ENCODE data around the gene NCKAP5.
"Not testable (repeated sequence)": the region's sequence is repeated elsewhere in the genome, so short reads cannot be mapped to it uniquely, and the experiment has no call there.

Gene NCKAP5

DNA sequence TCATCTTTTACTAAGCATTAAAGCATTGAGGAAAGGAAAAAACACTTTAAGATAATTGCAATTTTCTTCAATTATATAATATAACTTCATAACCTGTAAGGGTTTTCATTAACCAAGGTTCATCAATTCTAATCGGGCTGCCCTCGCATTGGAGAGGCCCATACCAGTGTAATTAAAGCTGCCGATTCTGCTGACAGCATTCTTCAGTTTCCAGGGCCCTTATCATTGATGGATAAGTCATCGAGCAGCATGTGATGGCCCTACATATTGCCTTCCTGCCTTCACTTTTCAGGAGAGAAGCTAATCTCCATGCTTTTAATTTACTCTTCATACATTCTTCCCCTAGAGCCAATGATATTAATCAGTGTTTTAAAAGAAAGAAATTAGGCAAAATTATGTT lies 92.0 kb downstream of the NCKAP5 start:
- TF ChIP-seq POLR2AphosphoS5 (IDR thresholded peaks at IDR 0.05; ENCODE audit: low read depth, low read length): no peak
- no peak for TF ChIP-seq POLR2A (IDR thresholded peaks at IDR 0.05; ENCODE audit: low read depth, low read length)
- TF ChIP-seq TAF1 (IDR thresholded peaks at IDR 0.05; ENCODE audit: borderline replicate concordance, low read depth, low read length): no peak
- FAIRE-seq (no peak), DNase-seq (ENCODE audit: insufficient read length) (no peak)

GRCh38 chr2:133475610-133476009 lies 92.7 kb downstream of the NCKAP5 start:
- DNase-seq (ENCODE audit: insufficient read length): no peak
- FAIRE-seq: no peak
- TF ChIP-seq TAF1 (IDR thresholded peaks at IDR 0.05; ENCODE audit: borderline replicate concordance, low read depth, low read length) (no peak), POLR2A (IDR thresholded peaks at IDR 0.05; ENCODE audit: low read depth, low read length) (no peak), POLR2AphosphoS5 (IDR thresholded peaks at IDR 0.05; ENCODE audit: low read depth, low read length) (no peak)

DNA sequence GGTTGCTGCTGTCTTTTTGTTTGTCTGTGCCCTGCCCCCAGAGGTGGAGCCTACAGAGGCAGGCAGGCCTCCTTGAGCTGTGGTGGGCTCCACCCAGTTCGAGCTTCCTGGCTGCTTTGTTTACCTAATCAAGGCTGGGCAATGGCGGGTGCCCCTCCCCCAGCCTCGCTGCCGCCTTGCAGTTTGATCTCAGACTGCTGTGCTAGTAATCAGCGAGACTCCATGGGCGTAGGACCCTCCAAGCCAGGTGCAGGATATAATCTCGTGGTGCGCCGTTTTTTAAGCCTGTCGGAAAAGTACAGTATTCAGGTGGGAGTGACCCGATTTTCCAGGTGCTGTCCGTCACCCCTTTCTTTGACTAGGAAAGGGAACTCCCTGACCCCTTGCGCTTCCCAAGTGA lies 97.8 kb downstream of the NCKAP5 start:
- FAIRE-seq; DNase-seq (ENCODE audit: insufficient read length): not testable (repeated sequence)

DNA sequence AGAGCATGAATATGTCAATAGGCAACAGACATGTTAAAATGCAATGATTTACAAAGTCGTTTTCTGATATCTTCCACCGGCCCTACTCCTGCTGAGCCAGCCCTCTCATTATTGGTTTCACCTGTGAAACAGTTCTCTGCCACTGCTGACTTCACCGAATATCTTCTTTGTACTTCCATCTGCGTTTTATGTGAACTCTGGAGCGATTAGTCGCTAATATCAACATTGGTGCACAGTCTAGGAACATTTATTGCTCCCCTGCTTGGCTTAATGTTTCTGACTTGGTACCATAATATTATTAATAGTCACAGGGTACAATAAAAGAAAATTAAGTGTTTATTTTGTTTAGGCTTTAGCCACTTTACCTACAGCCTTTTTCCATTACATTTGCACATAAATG lies 105.5 kb downstream of the NCKAP5 start:
- FAIRE-seq (no peak), DNase-seq (ENCODE audit: insufficient read length) (no peak)
- no peak for TF ChIP-seq POLR2A (IDR thresholded peaks at IDR 0.05; ENCODE audit: low read depth, low read length)
- no peak for TF ChIP-seq POLR2AphosphoS5 (IDR thresholded peaks at IDR 0.05; ENCODE audit: low read depth, low read length)
- TF ChIP-seq TAF1 (IDR thresholded peaks at IDR 0.05; ENCODE audit: borderline replicate concordance, low read depth, low read length): no peak

- DNase-seq (ENCODE audit: insufficient read length) (no peak), FAIRE-seq (no peak)
- TF ChIP-seq POLR2A (IDR thresholded peaks at IDR 0.05; ENCODE audit: low read depth, low read length) (no peak), POLR2AphosphoS5 (IDR thresholded peaks at IDR 0.05; ENCODE audit: low read depth, low read length) (no peak), TAF1 (IDR thresholded peaks at IDR 0.05; ENCODE audit: borderline replicate concordance, low read depth, low read length) (no peak)
Measured at GRCh38 chr2:133461484-133461883, 106.8 kb downstream of the NCKAP5 start.

GRCh38 chr2:133459590-133459989 lies 108.7 kb downstream of the NCKAP5 start:
- TF ChIP-seq TAF1 (IDR thresholded peaks at IDR 0.05; ENCODE audit: borderline replicate concordance, low read depth, low read length) (no peak), POLR2A (IDR thresholded peaks at IDR 0.05; ENCODE audit: low read depth, low read length) (no peak), POLR2AphosphoS5 (IDR thresholded peaks at IDR 0.05; ENCODE audit: low read depth, low read length) (no peak)
- FAIRE-seq (no peak), DNase-seq (ENCODE audit: insufficient read length) (no peak)

GRCh38 chr2:133458280-133458679 lies 110.0 kb downstream of the NCKAP5 start:
- no peak for TF ChIP-seq POLR2AphosphoS5 (IDR thresholded peaks at IDR 0.05; ENCODE audit: low read depth, low read length)
- TF ChIP-seq POLR2A (IDR thresholded peaks at IDR 0.05; ENCODE audit: low read depth, low read length): no peak
- no peak for TF ChIP-seq TAF1 (IDR thresholded peaks at IDR 0.05; ENCODE audit: borderline replicate concordance, low read depth, low read length)
- DNase-seq (ENCODE audit: insufficient read length) (no peak), FAIRE-seq (no peak)

- no peak for FAIRE-seq
- no peak for TF ChIP-seq POLR2A (IDR thresholded peaks at IDR 0.05; ENCODE audit: low read depth, low read length)
- no peak for TF ChIP-seq POLR2AphosphoS5 (IDR thresholded peaks at IDR 0.05; ENCODE audit: low read depth, low read length)
- TF ChIP-seq TAF1 (IDR thresholded peaks at IDR 0.05; ENCODE audit: borderline replicate concordance, low read depth, low read length): no peak
- no peak for DNase-seq (ENCODE audit: insufficient read length)
Measured at GRCh38 chr2:133457861-133458260, 110.4 kb downstream of the NCKAP5 start.

- TF ChIP-seq TAF1 (IDR thresholded peaks at IDR 0.05; ENCODE audit: borderline replicate concordance, low read depth, low read length) (no peak), POLR2AphosphoS5 (IDR thresholded peaks at IDR 0.05; ENCODE audit: low read depth, low read length) (no peak), POLR2A (IDR thresholded peaks at IDR 0.05; ENCODE audit: low read depth, low read length) (no peak)
- no peak for FAIRE-seq
- no peak for DNase-seq (ENCODE audit: insufficient read length)
Measured at GRCh38 chr2:133456971-133457370, 111.3 kb downstream of the NCKAP5 start.

GRCh38 chr2:133456156-133456555 lies 112.1 kb downstream of the NCKAP5 start:
- DNase-seq (ENCODE audit: insufficient read length): no peak
- no peak for FAIRE-seq
- TF ChIP-seq POLR2AphosphoS5 (IDR thresholded peaks at IDR 0.05; ENCODE audit: low read depth, low read length) (no peak), POLR2A (IDR thresholded peaks at IDR 0.05; ENCODE audit: low read depth, low read length) (no peak), TAF1 (IDR thresholded peaks at IDR 0.05; ENCODE audit: borderline replicate concordance, low read depth, low read length) (no peak)

- FAIRE-seq (no peak), DNase-seq (ENCODE audit: insufficient read length) (no peak)
- TF ChIP-seq POLR2A (IDR thresholded peaks at IDR 0.05; ENCODE audit: low read depth, low read length): no peak
- no peak for TF ChIP-seq POLR2AphosphoS5 (IDR thresholded peaks at IDR 0.05; ENCODE audit: low read depth, low read length)
- TF ChIP-seq TAF1 (IDR thresholded peaks at IDR 0.05; ENCODE audit: borderline replicate concordance, low read depth, low read length): no peak
Measured at GRCh38 chr2:133453032-133453431, 115.2 kb downstream of the NCKAP5 start.

GRCh38 chr2:133452583-133452982 lies 115.7 kb downstream of the NCKAP5 start:
- no peak for FAIRE-seq

GRCh38 chr2:133452146-133452545 lies 116.1 kb downstream of the NCKAP5 start:
- FAIRE-seq (no peak), DNase-seq (ENCODE audit: insufficient read length) (no peak)
- no peak for TF ChIP-seq TAF1 (IDR thresholded peaks at IDR 0.05; ENCODE audit: borderline replicate concordance, low read depth, low read length)
- TF ChIP-seq POLR2AphosphoS5 (IDR thresholded peaks at IDR 0.05; ENCODE audit: low read depth, low read length): no peak
- TF ChIP-seq POLR2A (IDR thresholded peaks at IDR 0.05; ENCODE audit: low read depth, low read length): no peak

More at GRCh38 chr2:133452583-133452982, 115.7 kb downstream of the NCKAP5 start:
- TF ChIP-seq TAF1 (IDR thresholded peaks at IDR 0.05; ENCODE audit: borderline replicate concordance, low read depth, low read length) (no peak), POLR2A (IDR thresholded peaks at IDR 0.05; ENCODE audit: low read depth, low read length) (no peak), POLR2AphosphoS5 (IDR thresholded peaks at IDR 0.05; ENCODE audit: low read depth, low read length) (no peak)
- no peak for DNase-seq (ENCODE audit: insufficient read length)

All from GM12892 (cell line).